Stimulated activated CD8-positive, alpha-beta memory T cell treated with anti-CD3 and anti-CD28 coated beads, Interleukin-4, amount 100 ng/mL, for 24 hours (primary cell): ENCODE data around the gene NEURL1.

Experiments
- DNase-seq: peaks from one replicate; pipeline ENCODE4 v3.0.0-alpha.2; 2020; ENCODE audit warnings: low read depth

NEURL1 gene, protein sequence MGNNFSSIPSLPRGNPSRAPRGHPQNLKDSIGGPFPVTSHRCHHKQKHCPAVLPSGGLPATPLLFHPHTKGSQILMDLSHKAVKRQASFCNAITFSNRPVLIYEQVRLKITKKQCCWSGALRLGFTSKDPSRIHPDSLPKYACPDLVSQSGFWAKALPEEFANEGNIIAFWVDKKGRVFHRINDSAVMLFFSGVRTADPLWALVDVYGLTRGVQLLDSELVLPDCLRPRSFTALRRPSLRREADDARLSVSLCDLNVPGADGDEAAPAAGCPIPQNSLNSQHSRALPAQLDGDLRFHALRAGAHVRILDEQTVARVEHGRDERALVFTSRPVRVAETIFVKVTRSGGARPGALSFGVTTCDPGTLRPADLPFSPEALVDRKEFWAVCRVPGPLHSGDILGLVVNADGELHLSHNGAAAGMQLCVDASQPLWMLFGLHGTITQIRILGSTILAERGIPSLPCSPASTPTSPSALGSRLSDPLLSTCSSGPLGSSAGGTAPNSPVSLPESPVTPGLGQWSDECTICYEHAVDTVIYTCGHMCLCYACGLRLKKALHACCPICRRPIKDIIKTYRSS

DNA sequence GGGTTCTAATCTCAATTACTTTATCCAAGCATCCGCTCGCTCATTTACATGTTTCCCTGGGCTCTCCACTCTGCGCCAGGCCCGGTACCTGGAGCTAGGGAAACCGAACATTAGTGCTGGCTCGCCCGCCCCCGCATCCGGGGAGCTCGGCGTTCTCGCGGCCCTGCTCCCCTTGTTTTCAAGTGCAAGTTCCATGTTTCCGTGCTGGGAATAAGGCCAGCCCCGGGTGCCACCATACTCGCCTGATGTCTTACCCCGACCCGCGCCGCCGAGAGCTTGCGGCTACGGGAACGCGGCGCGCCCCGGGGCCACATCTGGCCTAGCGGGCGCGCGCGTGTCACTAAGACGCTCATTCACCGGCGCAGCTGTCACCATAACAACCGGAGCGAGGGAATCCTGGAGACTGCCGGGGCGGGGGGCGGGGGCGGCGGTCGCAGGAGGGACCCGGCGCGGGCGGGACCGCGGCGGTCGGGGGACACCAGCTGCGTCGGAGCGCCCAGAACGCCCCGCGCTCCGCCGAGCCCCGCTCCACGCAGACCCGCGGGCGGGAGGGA, at the start of gene NEURL1:
Gene NEURL1, plus strand, starts transcription at position 344 of the 554 bp plus-strand sequence. CDS start 683 bp downstream, outside the sequence.
- DNase-seq: no peak

DNA sequence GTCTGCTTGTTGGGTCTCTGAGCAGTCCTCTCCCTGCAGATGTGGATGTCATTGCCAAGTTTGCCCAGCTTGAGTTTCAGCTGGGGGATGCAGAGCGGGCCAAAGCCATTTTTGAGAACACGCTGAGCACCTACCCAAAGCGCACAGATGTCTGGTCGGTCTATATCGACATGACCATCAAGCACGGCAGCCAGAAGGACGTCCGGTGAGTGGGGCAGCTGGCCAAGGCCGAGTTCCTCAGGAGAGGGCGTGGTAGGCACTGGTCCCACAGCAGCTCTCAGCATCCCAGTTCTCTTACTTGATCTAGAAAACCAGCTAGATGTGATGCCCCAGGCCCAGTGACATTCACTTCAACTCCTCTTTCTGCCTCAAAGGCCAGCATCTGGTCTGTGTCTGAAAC, 49.0 kb upstream of the NEURL1 start:
- no peak for DNase-seq

DNA sequence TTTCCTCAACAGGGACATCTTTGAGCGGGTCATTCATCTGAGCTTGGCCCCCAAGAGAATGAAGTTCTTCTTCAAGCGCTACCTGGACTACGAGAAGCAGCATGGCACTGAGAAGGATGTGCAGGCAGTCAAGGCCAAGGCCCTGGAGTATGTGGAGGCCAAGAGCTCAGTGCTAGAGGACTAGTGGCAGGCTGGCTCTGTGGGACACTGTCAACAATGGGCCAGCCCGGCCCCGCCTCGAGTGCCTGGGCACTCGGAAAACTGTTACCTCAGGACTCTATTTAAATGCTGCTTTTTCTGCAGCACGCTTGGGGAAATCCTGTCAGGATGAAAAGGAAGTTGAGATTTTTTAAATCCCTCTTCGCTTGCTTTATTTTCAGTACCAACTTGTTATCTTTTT, 48.1 kb upstream of the NEURL1 start:
- no peak for DNase-seq

DNA sequence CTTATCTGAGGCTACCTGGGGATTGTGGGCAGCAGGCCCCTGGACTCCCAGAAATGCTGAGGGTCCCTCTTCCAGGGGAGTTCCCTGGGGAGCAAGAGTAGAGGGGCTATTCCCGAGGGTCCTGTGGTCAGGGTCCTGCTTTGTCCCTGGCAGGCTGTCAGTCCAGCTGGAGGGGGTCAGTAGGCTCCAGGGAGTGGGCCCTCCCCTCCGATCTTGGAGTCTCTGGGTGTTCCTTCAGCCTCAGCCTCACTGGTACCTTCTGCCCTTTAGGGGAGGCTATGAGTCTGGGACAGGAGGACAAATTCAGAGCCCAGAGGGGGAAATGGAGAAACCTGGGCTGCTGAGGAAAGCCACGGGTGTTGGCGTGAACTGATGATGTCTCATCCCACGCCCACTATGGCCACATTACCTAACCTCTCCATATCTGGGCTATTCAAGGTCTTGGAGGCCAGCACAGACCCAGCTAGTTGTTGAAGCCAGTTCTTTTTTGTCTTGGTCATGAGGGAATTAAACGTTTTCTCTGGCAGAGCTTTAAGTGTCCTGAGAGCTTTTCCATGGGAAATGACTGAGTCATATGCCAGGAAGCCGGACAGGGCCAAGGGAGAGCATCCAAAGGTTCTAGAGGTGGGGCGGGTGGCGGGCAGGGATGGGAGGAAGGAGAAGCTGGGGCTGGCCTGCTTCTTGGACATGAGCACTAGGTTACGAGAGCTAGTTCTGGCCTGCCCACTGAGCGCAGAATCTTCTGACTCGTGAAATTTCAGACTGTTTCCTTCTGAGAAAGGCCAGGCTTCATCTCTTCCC, 47.5 kb upstream of the NEURL1 start:
- no peak for DNase-seq

DNA sequence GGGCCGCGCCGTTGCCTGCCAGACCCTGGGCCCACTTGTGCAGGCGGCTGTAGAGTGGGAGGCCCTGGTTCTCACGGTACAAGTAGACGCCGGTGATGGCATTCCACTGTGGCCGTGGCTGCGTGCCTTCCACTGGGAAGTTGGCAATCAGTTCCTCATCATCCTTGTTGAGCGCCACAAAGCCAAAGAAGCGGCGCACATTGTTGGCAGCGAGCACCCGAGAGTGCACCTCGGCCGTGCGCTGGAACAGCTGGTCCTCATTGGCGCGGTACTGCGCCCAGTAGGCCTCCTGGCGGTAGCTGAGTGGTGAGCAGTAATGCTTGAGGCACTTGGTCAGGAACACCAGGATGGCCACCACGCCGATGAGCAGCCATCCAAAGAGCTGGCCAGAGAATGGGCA, 46.3 kb upstream of the NEURL1 start:
- no peak for DNase-seq

DNA sequence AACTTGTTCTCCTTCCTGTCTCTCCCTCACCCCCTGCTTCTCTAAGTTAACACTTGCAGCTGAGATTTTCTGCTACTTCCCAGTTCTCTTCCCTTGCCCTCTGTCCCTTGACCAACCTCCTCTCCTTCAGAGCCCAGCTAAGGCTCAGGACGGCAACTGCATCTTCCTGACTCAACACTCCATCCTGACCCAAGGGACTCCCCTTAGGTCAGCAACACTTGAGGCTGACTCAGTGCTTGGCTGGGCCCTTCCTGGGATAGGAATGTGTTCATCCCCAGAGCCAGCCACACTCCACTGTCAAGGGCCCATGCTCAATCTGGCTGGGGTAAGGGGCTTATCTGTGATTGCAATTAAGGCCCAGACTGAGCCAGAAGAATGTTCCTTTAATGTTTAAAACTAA, 44.8 kb upstream of the NEURL1 start:
- no peak for DNase-seq

DNA sequence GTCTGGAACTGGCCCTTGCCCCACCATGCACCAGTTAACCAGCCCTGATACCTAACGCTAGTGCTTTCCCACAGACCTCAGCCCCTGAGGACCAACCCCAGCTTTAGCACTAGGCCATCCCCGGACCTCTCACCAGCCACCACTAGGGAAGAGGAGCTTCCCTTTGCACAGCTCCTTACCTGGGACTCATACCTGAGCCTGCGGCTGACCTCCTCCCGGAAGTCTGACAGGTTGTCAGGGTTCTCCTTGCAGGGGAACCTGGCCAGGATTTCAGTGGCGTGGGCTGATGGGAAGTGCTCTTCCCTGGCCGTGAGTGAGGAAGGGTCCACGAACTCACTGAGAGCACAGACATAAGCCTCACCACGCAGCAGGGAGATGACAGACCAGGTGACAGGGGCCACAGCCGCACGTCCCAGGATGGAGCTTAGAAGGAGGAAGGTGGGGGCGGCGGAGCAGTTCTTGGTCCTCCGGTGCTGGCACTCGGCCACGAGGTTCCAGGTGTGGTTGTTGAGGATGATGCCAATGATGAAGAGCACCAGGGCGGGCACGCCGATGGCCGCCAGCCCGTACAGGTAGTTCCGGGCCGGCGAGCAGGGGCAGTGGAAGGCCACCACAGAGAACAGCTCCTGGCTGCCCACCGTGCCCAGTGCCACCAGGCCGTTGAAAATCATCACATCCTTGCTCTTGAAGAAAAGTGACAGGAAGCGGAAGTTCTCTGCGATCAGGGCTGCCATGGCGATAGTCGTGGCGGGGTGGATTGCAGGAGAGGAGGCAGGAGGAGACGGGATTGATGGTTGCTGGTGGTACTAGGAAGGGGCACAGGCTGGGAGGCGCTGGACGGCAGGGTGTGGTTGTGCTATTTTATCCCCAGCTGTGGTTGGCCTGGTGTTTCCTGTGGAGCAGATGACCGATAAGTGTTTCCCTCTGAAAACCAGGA, 44.0 kb upstream of the NEURL1 start:
- DNase-seq: no peak

DNA sequence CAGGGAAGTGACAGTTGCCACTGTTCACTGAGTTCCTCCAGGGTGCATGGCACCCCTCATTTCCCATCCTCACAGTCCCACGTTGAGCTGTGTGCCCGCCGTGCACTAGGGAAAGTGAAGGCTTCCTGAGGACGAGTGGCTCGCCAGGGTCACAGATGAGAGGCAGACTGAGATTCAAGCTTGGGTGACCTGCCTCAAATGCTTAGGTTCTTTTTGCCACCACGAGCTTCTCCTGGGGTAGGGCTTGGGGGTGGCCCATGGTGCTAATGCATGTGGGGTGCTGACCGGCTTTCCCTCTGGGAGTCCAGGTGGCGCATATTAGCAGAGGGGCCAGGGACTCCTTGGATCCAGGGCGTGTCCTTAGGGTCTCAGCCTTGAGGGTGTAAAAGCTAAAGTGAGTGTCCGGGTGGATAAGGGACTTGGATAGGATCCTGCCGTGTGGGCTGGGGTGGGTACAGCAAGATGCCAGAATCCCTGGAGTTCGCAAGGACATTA, 43.3 kb upstream of the NEURL1 start:
- DNase-seq: no peak

DNA sequence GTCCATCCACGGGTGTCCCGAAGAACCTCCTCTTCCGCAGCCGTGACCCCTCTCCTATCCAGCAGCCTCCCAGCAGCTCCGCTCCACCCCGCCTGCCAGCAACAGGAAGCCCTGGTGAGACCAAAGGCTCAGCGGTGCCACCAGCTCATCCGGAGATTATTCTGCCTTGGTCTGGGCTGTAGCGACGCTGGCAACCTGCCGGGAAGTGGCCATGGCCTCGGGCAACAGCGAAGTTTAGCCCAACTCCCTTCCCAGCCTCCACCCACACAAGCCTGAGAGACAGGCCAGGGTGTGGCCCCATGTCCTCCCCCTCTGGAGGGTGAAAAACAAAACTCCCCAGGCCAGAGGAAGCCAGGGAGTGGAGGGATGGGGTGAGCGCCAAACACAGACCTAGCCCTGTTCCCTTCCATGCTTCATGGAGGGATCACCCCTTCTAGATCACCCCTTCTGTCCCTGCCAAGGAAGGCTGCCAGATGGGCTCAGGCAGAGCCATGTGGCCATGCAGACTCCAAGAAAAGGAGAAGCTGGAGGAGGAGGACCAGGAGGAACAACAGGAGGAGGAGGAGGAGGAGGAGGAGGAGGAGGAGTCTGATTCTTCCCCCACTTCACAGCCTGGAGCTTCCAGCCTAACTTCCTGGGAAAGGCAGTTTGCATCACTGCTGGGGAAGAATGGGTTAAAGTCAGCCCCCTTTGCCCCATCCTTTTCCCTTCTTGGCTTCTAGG, 42.3 kb upstream of the NEURL1 start:
- DNase-seq: peak; percentile 19

DNA sequence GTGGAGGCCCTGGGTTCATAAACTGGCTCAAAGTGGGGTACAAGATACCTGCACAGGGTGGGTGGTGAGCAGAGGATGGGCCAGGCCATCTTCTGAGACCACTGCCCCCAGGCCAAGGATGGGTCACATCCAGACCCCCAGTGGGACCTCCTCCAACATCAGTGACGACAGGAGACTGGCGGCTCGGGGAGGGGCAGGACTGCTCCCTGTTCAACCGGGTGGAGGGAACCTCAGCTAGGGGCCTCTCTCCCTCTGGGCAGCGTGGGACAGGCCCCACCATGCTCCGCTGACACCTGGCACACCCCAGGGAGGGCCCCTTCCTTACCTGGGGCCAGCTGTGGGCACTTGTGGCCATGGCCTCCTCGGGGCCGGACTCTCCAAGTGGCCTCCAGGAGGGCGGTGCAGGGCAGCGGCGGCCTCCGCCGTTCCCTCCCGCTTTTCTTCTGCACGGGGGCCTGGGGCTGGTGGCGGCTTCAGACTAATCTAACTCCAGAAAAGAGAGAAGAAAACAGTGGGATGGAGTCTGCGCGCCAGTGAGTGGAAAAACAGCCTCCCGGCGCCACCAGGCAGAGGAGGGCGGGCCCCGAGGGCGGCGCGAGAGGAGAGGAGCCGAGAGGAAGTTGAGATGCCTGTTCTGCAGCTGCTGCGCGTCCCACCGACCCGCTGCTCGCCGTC, 41.5 kb upstream of the NEURL1 start, which contains the start of gene CALHM2:
Gene CALHM2, minus strand, starts transcription at position 540 of the 675 bp plus-strand sequence. CDS start 2,429 bp downstream, outside the sequence.
- DNase-seq: peak; percentile 54

DNA sequence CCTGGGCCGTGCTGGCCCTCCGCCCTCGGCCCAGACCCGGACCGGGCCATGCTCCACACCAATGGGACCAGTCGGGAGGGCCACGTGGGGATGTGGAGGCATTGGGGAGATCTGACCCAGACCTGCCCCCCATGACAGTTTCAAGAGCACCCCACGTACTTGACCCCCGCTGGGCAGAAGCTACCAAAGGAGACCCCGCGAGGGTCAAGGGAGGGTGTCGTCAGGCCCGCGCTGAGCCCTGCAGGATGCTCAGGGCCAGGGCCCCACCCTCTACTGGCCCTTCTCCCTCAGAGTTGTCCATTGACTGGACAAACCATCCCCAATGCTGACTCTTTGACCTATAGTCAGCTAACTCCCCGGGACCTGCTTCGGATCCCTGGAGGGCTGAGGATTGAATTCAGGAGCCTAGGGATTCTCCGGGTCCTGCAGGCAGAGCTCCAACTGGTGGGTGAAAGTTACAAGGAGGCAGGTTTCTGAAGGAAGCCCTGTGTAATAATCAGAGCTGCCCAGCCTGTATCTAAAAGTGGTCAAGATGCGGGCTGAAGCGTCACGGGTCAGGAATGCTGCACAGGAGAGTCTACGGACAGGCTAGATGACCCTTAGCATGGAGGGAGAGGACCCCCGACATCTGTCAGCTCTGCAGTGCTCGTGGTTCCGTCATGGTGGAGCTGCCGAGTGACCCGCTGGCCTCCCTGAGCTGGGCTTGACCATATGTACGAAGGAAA, 40.8 kb upstream of the NEURL1 start:
- DNase-seq: no peak

DNA sequence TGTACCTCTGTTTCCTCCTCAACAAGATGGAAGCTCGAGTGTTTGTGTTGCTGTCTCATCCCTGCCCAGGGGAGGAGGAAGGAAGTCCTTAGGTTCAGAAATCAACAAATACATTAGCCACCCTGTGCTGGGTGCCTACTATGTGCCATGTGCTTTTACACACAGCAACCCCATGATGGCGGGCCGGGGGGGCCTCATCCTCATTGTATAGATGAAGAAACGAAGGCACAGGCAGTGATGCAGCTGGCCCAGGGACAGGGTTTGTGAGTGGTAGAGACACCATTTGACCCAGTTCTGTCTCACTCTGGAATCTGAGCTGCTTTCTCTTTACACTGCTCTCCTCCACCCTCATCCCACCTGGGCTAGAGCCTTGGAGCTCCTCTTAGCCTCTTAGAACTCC, 39.5 kb upstream of the NEURL1 start:
- no peak for DNase-seq

DNA sequence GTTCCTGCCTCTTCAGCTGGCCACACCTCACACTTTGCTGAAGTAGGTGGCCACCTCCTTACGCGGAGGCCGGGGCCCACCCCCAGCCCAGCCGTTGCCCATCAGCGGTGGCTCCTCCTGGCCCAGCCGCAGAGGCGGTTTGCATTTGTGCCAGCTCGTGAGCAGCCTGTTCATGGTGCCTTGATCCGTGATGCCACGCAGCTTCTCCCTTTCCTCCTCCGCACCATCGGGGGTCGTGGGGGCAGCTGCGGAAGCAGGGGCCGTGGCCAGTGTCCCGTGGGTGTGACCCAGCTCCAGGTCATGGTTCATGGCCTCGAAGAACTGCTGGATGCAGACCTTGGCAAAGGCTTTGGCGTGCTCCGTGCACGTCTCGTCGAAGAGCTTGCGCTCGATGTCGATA, 38.3 kb upstream of the NEURL1 start:
- DNase-seq: no peak

DNA sequence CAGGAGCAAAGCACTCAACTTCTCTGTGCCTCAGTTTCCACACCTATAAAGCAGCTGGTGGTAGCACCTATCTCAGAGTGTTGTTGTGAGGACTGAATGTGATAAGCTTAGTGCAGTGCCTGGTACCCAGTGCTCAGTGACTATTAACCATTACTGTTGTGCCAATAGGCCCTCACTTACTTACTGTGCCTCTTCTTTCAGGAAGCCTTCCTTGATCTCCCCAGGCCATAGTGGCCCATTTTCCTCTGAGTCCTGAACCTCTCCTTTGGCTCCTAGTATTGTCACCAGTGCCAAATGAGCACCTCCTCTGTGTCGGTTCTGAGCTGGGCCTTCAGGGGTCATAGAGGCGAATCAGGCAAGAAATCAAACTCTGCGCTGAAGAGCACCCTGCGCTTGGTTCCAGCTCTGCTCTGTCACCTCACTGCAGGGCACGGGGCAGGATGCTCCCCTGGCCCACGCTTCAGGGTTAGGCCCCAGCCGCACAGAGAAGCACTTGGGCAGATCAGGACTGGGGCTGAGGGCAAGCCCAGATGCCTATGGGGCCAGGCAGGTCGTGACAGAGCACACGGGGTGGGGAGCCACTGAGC, 37.3 kb upstream of the NEURL1 start:
- DNase-seq: no peak

DNA sequence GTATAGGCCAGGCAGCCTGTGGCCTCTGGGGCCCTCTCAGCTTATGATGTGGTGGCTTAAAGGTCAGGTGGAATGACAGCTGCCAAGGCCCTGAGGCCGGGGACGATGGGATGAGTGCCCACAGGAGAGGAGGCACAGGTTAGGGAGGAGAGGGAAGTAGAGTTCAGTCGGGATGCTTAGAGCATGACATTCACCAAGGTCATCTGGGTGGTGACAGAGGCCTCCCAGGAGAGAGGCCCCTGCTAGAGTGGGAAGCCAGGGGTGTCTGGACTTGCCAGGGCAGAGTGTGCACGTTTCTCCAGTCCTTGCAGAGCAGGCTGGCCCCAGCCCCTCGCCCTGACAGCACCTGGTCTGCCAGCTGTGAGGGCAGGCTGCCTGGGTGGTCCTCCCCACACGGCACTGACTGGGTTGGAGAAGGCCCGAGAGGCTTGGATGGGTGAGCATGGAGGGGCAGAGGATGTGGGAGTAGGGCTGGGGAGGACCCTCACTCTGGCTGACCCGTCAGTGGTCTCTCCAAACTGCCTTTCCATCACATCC, 36.3 kb upstream of the NEURL1 start:
- no peak for DNase-seq

DNA sequence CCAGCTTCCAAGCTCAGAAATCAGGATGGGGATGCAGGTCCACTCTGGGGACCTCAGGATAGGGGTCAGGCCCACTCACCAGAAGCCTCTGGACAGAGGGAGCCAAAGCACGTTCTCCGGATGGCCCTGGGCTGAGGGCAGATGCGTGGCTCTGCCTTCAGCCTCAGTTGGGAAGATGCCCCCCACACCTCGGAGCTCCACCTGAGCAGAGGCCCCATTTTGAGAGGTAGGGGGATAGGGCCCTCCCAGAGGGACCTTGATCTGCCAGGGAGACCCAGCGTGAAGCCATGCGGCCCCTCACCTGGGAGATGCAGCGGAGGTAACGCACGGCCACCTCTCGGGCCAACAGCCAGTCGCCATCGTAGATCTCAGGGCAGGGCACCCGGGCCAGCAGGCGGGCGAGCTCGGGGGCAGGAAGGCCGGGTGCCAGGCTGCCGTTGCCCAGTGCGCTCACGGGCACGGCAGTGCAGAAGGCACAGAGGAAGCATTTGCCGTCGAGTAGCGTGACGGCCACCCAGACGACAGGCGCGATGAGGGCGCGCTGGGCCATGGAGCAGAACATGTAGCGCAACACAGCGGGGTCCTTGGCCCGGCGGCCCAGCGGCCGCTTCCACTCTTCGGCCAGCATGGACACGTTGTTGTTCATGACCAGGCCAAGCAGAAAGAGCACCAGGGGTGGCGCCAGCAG, 35.5 kb upstream of the NEURL1 start:
- no peak for DNase-seq

DNA sequence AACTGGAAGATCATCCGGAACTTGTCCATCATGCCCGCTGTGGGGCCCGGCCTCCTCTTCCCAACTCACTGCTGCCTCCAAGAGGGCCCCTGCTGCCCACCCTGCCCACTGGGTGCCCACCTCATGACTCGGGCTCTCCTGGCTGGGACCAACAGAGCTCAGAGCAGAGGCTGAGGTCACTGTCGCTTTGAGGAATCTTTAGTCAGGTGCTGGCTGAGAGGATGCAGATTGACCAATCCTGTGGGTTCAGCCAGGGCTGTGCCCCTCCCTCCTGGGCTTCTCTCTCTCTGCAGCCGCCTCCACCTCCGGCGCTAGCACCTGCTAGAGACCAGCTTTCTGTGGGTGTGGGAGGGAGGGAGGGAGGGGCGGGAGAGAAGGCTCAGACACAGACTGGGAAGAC, 34.8 kb upstream of the NEURL1 start, which contains the start of gene CALHM1:
Gene CALHM1, minus strand, starts transcription at position 181 of the 400 bp plus-strand sequence. Its CDS starts 149 bp downstream, at position 32.
- DNase-seq: no peak

DNA sequence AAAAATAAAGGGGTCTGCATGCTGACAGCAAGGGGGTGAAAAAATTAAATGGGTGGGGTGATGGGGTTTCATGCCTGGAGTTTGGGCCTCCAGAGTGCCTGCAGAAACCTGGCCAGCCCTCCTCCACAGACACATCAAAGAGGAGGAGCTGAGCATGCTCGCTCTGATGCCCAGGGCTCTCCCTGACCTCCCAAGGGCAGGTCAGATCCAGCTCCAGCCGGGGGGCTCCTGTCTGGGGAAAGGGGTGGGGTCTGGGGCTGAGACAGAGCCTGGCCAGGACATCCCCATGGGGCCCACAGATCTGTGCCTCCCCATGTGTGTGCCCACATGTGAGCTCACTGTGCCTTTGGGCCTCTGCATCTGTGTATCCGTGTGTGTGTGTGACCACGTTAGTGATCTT, 33.9 kb upstream of the NEURL1 start:
- DNase-seq: no peak
